CD4-positive, alpha-beta T cell (primary cell): Measurements from ENCODE around the gene CEPT1. TPM values are rescaled to one million over a fixed set of nuclear protein-coding genes. Genes with fewer than 3 reads are reported as not detected.

Experiments used
- ATAC-seq: fragments of 200-7000 bp; cut with Tn5 transposase; one replicate; pipeline ENCODE4 v1.10.0; 2022; ENCODE audit warnings: mild to moderate bottlenecking; ENCODE audit not compliant: poor library complexity
- CTCF ChIA-PET: fragments of 350-600 bp; sonication (Branson Sonifier 250); formaldehyde crosslinking; loops from one replicate; lab custom pipeline; 2021; ENCODE audit warnings: antibody characterized with exemption, inconsistent platforms; lab: Charles Lee
- POLR2A ChIA-PET: fragments of 350-600 bp; sonication (Branson Sonifier 250); formaldehyde crosslinking; loops from one replicate; lab custom pipeline; 2021; ENCODE audit warnings: antibody characterized with exemption, inconsistent platforms; lab: Charles Lee
- DNase-seq, 14 experiments: peaks; one replicate each; pipeline ENCODE4 v3.0.0-alpha.2; 2013 to 2020; ENCODE audit warnings: mixed read lengths in 2 of 14
- H3K27ac ChIP-seq, 2 donors: one replicate each; pipeline versions ENCODE4 v1.5.1 to v1.7.0; 2013; ENCODE audit warnings: low read length in 2 of 2, low read depth in 1 of 2, mild to moderate bottlenecking in 1 of 2
- H3K27me3 ChIP-seq, 2 experiments: 1 replicate in 1 of 2; 2 replicates in 1 of 2; pipeline versions ENCODE4 v1.6.1 to v1.7.0; 2013; ENCODE audit warnings: low read length in 2 of 2, control low read depth in 1 of 2, mild to moderate bottlenecking in 1 of 2, moderate library complexity in 1 of 2; ENCODE audit not compliant: insufficient read depth in 2 of 2, control insufficient read depth in 1 of 2
- H3K36me3 ChIP-seq: one replicate; pipeline ENCODE4 v1.6.1; 2013; ENCODE audit warnings: low read length, control low read depth; ENCODE audit not compliant: insufficient read depth
- H3K4me1 ChIP-seq: one replicate; pipeline ENCODE4 v1.6.1; 2013; ENCODE audit warnings: low read length, control low read depth; ENCODE audit not compliant: insufficient read depth
- H3K4me3 ChIP-seq: one replicate; pipeline ENCODE4 v1.5.1; 2013; ENCODE audit warnings: mild to moderate bottlenecking, low read length, moderate library complexity
- H3K9me3 ChIP-seq, 2 experiments: 1 replicate in 1 of 2; 2 replicates in 1 of 2; pipeline versions ENCODE4 v1.6.1 to v1.7.0; 2013; ENCODE audit warnings: low read length in 2 of 2, mild to moderate bottlenecking in 2 of 2, control low read depth in 1 of 2, moderate library complexity in 1 of 2; ENCODE audit not compliant: control insufficient read depth in 1 of 2, insufficient read depth in 1 of 2
- H3K27ac Mint-ChIP-seq: one replicate; pipeline ENCODE4 v1.8.0; 2020; ENCODE audit warnings: mixed read lengths
- H3K27me3 Mint-ChIP-seq: one replicate; pipeline ENCODE4 v1.8.0; 2021; ENCODE audit warnings: mixed read lengths
- H3K36me3 Mint-ChIP-seq: one replicate; pipeline ENCODE4 v1.8.0; 2021; ENCODE audit warnings: low read depth, mixed read lengths
- H3K4me1 Mint-ChIP-seq: one replicate; pipeline ENCODE4 v1.8.0; 2021; ENCODE audit warnings: low read depth, mixed read lengths
- H3K4me3 Mint-ChIP-seq: one replicate; pipeline ENCODE4 v1.8.0; 2020; ENCODE audit warnings: mild to moderate bottlenecking, mixed read lengths
- H3K9me3 Mint-ChIP-seq: one replicate; pipeline ENCODE4 v1.8.0; 2020; ENCODE audit warnings: mixed read lengths
- intact Hi-C, 2 experiments: fragments of 100-400 bp; cut with DNase I in 1 of 2; cut with micrococcal nuclease in 1 of 2; formaldehyde crosslinking; loops; one replicate each; pipeline versions ENCODE4 v1.15.1 to v1.9.0; 2023 to 2025; cut with DNase I, micrococcal nuclease
- total RNA-seq, 174 experiments: library from RNA in 2 of 174; stranded (reverse) in 2 of 174; gene quantifications; one replicate each; pipeline ENCODE4 v1.2.3 and lab custom pipeline; 2021 to 2026
- TF ChIP-seq, protein P1 (sequence below): fragments of 200-600 bp; IDR thresholded peaks from one replicate; pipeline ENCODE4 v1.8.0; 2022; ENCODE audit warnings: antibody characterized with exemption, mild to moderate bottlenecking

CEPT1 gene
- total RNA-seq, 2 experiments from 2014 or later: 25.0 to 27.2 TPM

DNA sequence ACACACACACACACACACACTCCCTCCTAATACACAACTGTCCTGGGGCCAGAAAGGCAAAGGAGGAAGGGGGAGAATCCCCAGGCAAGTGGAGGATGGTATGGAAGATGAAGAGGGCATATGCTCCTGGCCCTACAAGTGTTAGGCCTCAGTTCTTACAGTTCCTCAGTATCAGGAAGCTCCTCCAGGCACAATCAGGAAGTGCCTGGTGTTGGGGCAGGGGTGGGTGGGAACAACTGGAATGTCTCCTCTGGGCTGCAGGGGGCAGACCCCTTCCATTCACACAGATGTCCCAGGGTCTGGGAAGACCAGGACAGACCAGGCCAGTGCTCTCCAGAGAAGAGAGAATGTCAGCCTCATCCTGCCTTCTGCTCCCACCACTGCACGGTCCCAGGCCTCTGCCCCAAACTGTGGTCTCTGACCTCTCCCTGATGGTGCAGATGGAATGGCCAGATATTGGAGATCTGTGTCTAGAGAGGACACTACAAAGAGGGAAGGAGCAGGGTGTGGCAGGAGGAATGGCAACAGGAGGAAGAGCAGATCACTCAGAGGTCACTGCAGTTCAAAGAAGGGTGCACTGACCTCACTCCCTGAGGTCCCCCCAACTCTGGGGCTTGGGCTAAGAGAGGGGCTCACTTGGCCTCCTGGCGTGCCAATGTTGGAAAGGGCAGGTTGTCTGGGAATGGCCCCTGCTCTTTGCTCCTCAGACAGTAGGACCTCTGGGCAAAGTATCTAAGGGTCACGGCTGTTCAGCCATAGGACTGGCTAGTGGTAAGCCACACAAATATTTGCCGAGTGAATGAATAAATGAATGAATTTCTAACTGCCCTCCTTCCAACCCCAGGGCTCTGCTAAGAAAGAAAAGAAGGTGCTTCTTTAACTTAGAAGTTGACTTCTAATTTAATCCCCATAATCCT, 62.9 kb downstream of the CEPT1 start:
- H3K4me1 ChIP-seq: peaks cover 57% of the 10 kb centered on the region
- peak in 1 of 14 experiments; percentile 7 for DNase-seq
- H3K4me3 ChIP-seq: peak overlapping the region; percentile 79
- ChIA-PET CTCF (interaction anchor here (1.1 to 8.1 kb wide), 3 partner anchors 16 to 144 kb away, joined by 3 to 135 read pairs (median 9); no protein-coding TSS in a partner anchor), POLR2A (interaction anchor here (0.9 to 15.0 kb wide), 12 partner anchors 8 to 268 kb away, joined by 3 to 756 read pairs (median 4); partner anchors contain the start of genes CEPT1, CHI3L2 and DRAM2)
- Mint-ChIP-seq H3K4me1 (peaks cover 80% of the 10 kb centered on the region), H3K36me3 (peaks cover 41% of the 10 kb centered on the region), H3K9me3 (no peaks in the 10 kb centered on the region), H3K27me3 (no peaks in the 10 kb centered on the region), H3K4me3 (peak overlapping the region; percentile 99), H3K27ac (peak overlapping the region; percentile 90)
- H3K36me3 ChIP-seq: peaks cover 12% of the 10 kb centered on the region
- H3K27ac ChIP-seq: peak overlapping the region; percentile 70 to 97
- TF ChIP-seq, protein P1, sequence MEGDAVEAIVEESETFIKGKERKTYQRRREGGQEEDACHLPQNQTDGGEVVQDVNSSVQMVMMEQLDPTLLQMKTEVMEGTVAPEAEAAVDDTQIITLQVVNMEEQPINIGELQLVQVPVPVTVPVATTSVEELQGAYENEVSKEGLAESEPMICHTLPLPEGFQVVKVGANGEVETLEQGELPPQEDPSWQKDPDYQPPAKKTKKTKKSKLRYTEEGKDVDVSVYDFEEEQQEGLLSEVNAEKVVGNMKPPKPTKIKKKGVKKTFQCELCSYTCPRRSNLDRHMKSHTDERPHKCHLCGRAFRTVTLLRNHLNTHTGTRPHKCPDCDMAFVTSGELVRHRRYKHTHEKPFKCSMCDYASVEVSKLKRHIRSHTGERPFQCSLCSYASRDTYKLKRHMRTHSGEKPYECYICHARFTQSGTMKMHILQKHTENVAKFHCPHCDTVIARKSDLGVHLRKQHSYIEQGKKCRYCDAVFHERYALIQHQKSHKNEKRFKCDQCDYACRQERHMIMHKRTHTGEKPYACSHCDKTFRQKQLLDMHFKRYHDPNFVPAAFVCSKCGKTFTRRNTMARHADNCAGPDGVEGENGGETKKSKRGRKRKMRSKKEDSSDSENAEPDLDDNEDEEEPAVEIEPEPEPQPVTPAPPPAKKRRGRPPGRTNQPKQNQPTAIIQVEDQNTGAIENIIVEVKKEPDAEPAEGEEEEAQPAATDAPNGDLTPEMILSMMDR: no peak
- H3K9me3 ChIP-seq: no peaks in the 10 kb centered on the region
- intact Hi-C loops: loop anchor here in 1 of 2 experiments (2.0 to 10.0 kb wide), 3 partner anchors 20 to 578 kb away; no protein-coding TSS in a partner anchor
- H3K27me3 ChIP-seq: no peaks in the 10 kb centered on the region
- ATAC-seq: no peak

DNA sequence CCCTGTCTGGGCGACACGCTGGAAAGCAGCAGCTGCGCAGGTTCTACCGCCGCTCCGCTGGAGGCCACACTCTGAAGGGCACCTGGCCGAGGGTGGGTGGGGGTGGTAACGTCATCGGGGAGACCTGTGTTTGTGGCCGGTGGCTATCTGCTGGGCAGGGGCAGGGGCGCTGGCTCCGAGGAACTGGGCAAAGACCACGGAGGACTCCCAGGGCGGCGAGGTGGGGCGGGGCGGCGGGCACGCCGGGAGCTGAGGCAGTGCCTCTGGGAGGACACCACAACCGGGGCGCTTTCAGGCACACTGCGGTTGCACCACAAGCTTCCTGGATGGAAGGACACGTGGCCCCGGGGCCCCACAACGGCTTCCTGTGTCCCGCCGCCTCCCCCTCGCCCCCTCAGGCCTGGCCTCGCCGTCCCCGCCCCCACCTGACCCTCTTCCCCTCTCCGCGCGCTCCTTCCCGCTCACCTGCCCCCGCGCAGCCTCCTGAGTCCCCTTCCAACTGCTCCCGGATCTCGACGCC, 63.7 kb downstream of the CEPT1 start:
- no peaks in the 10 kb centered on the region for H3K9me3 ChIP-seq
- H3K9me3 Mint-ChIP-seq: no peaks in the 10 kb centered on the region
- intact Hi-C loops: loop anchor here in 1 of 2 experiments (2.0 to 10.0 kb wide), 3 partner anchors 19 to 579 kb away; no protein-coding TSS in a partner anchor
- peaks cover 83% of the 10 kb centered on the region for H3K4me1 Mint-ChIP-seq
- DNase-seq (peak; percentile 52 to 93 (median 84)), ATAC-seq (peak; percentile 39)
- peak overlapping the region; percentile 70 to 97 for H3K27ac ChIP-seq
- H3K36me3 Mint-ChIP-seq: peaks cover 34% of the 10 kb centered on the region
- H3K36me3 ChIP-seq: peaks cover 5% of the 10 kb centered on the region
- peak overlapping the region; percentile 99 for H3K4me3 Mint-ChIP-seq
- TF ChIP-seq, protein P1: no peak
- H3K4me3 ChIP-seq: peak overlapping the region; percentile 79
- no peaks in the 10 kb centered on the region for H3K27me3 ChIP-seq
- CTCF ChIA-PET: interaction anchor here (0.8 to 1.7 kb wide), 3 partner anchors 18 to 143 kb away, joined by 3 to 9 read pairs (median 3); no protein-coding TSS in a partner anchor
- H3K4me1 ChIP-seq: peaks cover 50% of the 10 kb centered on the region
- POLR2A ChIA-PET: interaction anchor here (0.9 to 15.0 kb wide), 9 partner anchors 8 to 196 kb away, joined by 3 to 756 read pairs (median 4); partner anchors contain the start of genes CEPT1, CHI3L2 and DRAM2
- peak overlapping the region; percentile 90 for H3K27ac Mint-ChIP-seq
- H3K27me3 Mint-ChIP-seq: no peaks in the 10 kb centered on the region
